Measurements from ENCODE around the gene POLR3A.
"Not testable (repeated sequence)": the region's sequence is repeated elsewhere in the genome, so short reads cannot be mapped to it uniquely, and the experiment has no call there.

The POLR3A gene

DNA sequence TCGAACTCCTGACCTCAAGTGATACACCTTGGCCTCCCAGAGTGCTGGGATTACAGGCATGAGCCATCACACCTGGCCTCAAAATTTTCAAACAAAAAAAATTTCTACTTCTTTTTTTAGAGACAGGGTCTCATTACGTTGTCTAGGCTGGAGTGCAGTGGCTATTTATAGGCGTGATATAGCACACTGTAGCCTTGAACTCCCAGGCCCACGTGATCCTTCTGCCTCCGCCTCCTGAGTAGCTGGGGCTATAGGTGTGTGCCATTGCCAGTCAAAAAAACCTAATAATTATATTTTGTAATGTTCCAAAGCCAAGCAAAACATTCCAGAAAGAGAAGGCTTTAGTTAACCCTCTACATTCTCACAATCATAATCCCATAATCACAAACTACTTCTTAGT is 13.8 kb downstream of the POLR3A start:
- DNase-seq, result no peak

DNA sequence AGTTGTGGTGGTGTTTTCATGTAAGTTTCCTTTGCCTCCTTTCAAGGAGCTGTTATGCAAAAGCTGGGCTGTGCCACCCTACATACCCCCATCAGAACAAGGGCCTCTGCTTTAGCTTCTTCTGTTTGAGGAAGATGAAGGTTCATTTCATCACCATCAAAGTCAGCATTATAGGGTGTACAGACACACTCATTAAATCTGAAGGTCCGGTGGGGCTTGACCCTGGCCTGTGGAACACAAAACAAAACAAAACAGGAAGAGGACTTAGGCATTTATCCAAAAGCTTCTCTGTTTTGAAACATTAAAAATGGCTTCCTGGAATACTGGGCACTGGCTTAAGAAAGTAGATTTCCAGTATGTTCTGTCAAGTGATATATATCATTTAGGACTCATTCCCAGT is 15.8 kb downstream of the POLR3A start:
- no peak for DNase-seq

DNA sequence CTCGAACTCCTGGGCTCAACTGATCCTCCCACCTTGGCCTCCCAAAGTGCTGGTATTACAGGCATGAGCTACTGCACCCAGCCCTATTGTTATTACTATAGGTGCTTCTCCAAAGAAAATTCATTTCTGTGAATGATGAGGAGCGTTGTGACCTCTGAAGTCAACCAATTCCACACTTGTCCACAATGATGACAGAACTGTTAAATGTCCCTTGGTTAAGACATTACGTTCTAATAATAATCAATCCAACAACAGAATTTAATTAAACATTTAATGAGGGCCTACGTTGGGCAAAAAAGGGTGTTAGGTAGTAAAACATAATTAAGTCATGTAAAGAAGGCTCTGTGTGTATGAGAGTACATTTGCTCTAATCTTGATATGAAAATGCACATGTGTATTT is 18.2 kb downstream of the POLR3A start:
- DNase-seq, result no peak

DNA sequence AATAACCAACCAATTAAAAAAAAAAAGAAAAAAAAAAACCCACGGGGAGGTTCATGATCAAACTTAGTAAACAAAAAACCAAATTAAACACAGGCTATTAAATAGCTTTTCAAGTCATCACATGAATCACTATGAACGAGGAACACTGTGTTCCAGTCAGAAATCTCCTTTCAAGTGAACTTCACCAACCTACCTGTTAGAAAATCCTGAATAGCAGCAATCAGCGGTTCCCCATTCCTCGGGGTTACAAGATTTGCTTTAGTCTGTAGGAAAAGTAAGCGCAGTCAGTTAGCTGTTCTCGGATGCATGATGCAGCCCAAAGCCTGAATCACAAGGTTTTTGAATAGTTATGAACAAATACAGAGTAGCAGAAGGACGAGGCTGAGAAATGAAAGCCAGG is 19.0 kb downstream of the POLR3A start:
- DNase-seq, result no peak

DNA sequence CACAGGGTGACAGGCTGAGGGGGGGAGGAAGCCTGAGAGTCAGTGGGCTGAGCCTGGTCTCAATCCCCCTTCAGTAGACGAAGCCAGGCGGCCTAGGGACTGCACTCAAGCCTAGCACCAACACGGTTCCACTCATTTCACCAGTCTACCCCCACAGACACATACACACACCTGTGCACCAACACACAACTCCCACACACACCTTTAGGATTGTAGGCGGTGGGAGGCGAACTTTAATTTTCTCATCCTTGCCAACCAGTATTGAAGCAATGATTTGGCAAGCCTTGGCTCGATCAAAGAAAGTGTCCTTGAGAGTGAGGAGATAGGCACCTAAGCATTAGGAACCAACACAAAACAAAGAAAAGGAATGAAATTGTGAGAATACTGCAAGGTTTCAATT is 19.7 kb downstream of the POLR3A start:
- DNase-seq, result no peak

DNA sequence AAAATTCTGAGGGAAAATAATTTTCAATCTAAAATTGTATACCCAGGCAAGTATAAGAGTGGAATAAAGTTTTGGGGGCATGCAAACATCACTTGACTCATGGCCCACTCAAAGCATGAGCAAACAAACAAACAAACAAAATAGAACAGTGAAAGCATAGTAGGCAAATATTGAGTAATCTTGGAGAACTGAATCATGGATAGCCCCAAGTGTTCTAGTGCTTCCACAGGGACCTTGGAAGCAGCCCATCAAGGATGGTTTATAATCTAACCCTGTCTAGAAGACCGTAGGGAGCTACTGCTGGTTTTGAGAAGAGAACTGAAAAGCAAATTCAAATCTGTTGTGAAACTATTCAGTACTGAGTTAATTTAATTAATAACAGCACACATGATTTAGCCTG is 22.1 kb downstream of the POLR3A start:
- no peak for DNase-seq

DNA sequence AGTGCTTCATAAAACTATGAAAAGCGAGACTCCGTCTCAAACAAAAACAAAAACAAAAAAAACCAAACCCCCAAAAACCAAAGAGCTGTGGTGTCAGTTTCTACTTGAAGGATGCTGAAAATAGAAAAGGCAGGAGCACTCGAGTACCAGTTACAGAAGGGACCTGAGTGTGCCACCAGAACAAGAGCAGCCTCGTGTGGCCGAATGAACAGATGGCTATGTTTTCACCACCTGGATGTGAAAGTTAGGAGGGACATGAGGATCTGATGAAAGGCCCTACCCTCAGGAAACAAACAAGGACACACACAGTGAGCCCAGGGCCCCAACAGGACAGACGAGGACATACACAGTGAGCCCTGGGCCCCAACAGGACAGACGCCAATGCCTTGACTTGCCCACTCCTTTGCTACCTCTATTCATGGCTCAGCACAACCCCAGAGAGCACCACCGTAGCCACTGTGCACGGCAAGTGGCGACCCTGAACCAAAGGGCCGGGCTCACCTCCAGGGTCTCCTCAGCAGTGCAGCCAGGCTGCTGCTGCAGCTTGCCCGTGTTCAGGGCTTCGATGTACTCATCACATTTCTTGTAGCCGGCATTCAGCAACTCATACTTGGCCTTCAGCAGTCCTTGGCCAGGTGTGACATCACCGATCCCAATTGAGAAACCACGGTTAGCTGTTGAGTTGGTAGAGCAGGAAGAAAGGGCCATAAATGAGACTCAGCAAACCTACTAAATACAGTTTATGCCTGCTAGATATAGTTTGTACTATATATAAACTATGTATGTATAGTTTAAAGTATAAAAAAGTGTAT is 24.9 kb downstream of the POLR3A start:
- DNase-seq, result no peak

DNA sequence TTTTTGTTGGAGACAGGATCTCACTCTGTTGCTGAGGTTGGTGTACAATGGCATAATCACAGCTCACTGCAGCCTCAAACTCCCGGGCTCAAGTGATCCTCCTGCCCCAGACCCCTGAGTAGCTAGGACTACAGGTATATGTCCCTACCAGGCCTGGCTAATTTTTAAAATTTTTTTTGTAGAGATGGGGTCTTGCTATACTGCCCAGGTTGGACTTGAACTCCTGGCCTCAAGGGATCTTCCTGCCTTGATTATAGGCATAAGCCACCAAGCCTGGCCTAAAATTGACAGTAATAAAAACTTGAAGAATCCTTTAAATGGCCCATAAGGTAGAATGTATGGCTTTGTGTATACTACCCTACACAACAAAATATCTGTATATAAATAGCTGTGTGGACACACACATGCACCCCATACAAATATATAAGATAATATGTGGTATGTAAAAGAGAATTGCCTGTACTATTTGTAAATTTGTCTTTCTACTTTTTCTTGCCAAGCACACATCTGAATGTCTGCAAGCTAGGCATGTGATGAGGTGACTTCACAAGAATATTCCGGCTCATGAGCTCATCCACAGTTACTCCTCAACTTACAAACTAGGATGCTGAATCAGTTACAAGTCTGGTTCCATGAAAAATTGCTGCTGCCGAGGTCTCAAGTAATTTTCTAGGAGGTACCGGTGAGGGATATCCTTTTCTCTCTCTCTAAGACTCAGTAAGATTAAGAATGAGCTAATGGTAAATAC is 26.6 kb downstream of the POLR3A start:
- DNase-seq, result no peak

DNA sequence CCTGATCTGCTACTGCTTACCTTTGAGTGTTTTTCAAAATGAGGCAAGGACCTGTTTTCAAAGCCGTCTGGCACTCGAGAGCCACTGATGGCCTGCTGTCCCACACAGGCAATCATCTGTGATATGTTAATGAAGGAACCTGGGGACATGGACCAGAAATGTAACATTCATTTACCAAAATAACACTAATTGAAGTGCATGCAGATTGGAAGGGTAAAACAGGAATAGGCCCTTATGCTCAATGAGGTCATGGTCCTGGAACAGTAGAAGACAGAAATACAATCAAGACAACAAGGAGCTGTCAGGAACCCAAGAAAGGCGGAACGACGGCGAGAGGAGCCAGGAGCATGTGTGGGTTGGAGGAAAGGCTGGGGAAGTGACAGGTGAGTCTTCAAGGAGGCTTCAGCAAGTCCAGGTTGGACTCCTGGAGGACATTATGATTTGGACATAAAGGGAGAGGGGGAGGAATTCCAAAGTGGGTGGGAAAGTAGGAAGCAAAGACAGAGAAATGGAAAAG is 28.3 kb downstream of the POLR3A start:
- DNase-seq, result no peak

DNA sequence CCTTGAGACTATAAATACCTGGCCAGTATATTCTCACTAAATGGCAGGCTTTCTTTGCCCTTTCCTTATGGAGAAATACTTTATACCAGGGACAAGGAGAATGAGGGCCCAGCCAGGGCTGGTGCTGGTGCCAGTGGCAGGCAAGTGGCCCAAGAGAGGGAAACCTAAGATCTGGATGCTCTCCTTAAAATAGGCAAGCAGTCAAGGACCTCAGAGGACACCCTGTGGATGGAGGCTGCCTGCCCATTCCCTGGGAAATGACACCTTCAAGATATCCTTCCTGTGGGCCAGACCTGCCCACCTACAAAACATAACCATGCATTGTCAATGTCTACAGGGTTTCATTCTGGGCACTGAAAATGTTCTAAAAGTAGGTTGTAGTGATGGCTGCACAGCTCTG is 29.1 kb downstream of the POLR3A start:
- DNase-seq, result no peak

DNA sequence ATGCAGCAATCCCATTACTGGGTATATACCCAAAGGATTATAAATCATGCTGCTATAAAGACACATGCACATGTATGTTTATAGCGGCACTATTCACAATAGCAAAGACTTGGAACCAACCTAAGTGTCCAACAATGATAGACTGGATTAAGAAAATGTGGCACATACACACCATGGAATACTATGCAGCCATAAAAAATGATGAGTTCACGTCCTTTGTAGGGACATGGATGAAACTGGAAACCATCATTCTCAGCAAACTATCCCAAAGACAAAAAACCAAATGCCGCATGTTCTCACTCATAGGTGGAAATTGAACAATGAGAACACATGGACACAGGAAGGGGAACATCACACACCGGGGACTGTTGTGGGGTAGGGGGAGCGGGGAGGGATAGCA is 30.5 kb downstream of the POLR3A start:
- DNase-seq, result not testable (repeated sequence)

DNA sequence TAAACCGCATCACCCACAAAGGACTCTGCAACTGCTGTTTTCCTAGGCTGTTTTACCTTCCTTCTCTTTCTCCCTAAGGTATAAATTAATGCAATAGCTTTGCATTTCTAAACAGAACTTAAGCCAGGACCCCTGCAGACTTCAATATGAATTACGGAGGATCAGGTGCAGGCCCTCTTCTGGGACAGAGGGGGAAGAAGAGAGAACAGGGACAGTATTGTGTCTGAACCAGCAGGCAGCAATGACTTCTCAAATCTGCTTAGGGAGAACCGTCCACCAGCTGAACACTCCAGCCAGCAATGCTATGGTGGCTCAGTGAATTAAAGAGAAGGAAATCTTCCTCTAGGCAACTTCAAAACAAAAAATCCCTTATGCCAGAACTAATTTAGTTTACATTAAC is 35.7 kb downstream of the POLR3A start:
- DNase-seq, result no peak

DNA sequence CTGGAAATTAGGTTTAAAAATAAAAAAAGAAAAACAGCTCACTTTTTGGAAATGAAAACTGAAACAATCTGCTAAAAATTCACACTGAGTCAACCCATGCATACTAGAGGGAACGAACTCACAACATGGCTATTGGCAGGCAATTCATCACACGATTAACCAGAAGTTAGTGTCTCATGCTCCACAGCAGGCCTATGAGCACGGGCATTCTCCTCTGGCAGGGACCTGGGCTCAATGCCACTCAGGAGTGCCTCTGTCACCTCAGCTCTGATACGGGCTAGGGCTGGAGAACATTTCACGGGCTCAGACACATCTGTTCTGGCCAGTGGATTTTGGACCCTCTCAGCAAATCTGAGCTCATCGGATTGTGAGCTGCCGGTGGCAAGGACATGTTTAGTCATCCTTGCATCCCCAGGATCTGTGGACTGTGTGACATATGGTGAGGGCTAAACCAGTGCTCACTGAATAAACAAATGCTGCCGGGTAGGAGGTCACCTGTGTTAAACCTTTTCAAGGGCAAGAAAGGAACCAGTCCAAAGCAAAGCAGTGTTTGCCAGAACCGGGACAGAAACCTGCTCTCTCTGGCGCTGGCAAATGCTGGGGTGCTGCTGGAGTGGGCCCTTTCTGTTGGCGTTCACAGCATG is 40.1 kb downstream of the POLR3A start:
- DNase-seq, result no peak

DNA sequence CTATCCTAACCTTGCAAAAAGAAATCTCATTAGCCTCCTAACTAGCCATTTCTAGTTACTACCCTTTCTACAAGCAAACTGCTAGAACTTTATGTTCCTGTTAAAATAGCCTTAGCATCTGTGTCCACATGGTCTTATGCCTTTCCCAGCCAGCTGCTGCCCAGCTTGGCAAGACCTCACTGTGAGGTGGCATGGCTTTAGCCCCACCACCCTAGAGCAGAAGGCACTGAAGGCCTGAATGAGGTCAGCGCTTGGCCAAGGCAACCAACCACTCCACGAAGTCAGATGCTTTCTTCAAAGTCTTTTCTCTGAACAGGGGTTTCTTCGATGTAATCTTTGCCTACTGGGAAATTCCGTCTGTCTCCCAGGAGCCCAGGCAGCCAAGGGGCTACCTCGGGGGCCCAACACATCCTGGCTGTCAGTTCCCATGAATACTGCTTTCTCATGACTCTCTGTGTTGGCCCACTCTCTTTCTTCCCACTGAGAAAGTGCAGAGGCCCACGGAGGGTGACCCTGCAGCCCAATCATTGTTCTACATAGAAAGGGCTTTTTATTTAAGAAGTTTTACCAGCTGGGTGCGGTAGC is 41.6 kb downstream of the POLR3A start:
- DNase-seq, result no peak

DNA sequence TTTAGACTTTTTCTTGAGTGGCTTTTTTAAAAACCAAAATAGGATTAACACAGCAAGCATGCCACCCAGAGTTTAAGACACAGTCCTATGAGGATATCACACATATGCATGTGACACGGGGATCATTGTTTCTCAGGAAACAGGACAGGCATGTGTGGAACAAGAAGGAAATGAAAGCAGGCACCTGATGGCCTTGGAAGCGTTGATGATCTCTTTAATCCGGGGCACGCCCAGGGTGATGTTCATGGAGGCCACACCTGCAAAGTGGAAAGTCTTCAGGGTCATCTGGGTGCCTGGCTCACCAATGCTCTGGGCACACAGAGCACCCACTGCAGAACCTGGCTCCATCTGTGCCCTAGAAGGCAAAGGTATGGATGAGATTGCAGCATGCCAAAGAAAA is 44.3 kb downstream of the POLR3A start:
- DNase-seq, result no peak

DNA sequence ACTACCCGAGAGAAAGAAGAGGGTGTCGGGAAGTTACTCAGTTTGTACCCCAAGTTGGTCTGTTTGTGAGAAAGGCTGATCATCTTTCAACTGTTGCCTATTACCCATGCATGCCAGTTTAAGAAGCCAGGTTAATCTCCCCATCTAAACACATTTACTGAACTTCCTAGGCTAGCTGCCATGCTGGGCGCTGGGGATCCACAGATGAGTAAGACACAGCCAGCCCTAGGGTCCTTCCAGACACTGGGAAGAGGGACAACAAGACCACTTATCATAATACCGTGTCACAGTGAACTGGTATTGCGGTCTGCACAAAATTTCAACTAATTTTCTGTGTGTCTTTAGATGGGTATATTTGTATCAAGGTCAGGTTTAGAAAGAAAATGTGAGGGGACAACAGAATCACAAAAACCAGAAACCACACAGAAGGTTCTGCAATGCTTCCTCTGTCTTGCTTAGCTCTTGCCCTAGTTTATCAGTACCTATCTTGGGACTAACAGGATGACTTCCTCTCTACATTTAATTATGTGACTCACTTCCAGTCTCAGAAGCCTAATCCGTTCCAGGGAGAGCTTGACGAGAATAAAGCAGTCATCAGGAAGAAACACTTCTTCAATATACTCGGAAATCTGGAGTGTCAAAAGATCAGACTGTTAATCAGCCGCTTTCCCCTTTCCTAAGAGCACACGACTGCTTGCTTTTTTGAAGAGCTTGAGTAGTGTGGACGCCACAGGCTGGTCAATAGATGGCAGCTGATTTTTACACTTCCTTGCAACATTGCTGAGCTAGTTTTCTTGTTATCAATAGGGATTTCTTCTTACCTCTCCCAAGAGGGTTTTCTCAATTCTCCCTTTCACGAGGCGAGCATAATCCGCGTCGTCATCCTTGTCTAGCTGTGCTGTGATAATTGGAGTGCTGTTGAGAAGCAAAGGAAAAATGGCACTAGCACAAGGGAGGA is 45.7 kb downstream of the POLR3A start:
- DNase-seq, result no peak

DNA sequence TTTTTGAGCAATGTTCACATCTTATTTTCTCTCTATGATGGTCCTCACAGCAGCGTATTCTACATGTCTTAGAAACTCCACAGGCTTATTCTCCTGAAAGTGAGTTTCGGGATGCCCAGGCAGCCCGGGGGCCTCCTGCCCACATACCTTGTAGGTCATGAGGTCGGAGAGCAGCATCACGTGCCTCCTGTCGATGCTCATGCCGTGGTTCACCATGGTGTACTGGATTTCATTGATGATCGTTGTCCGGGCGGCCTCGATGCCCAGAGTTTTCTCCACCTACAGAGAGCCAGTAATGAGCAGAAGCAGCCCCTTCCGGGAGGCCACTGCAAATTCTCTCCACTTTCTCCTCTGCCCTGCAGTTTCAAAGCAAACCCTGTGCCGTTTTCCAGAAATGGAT is 48.0 kb downstream of the POLR3A start:
- no peak for DNase-seq

DNA sequence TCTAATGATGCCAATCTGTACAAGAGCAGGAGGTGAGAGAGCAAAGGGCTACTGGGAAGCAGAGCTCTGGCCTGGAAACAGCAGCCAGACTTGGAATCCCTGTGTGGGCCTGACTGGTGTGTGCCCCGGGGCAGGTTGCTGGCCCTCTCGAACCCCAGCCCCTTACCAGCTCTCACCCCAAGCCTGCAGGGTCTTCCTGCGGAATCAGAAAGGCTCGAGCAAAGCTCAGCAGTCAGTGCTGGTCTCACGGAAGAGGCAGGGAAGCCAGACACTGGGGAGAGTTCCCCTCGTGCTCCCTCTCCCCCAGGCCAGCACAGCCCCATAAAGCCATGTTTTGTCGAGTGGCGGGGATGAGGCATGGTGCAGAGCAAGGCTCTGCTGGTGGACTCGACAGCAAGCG is 50.1 kb downstream of the POLR3A start:
- no peak for DNase-seq

DNA sequence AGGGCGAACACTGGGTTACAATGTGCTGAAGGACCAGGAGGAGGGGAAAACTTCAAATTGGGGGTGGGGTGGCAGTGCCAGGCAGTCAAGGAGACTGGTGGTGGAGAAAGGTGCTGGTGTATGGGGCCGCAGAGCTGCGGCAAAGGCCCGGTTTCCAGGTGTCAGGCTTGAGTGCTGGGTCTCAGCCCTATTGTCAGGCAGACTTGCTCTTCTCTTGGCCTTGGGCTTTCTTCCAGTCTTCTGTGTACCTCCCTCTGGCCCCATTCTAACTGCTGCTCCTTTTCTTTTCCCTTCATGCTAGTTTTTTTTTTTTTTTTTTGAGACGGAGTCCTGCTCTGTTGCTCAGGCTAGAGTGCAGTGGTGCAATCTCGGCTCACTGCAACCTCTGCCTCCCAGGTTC is 51.0 kb downstream of the POLR3A start:
- no peak for DNase-seq

DNA sequence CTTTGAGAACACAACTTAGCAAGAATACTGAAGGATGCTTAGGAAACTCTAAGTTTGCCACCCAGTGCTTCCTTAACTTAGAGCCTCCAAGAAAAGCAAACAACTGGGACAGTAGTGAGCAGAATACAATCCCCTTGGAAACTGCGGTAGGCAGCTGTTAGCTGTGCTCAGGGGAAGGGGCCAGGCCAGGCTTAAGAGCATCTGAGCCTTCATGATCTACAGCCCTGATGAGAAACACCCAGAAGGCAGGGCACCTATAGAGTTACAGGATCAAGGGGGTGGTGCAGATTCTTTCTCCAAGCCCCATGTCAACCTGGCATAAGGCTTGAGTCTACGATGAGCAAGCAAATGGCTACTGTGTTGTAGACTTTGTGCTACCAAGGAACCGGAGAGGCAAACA is 51.4 kb downstream of the POLR3A start:
- no peak for DNase-seq

DNA sequence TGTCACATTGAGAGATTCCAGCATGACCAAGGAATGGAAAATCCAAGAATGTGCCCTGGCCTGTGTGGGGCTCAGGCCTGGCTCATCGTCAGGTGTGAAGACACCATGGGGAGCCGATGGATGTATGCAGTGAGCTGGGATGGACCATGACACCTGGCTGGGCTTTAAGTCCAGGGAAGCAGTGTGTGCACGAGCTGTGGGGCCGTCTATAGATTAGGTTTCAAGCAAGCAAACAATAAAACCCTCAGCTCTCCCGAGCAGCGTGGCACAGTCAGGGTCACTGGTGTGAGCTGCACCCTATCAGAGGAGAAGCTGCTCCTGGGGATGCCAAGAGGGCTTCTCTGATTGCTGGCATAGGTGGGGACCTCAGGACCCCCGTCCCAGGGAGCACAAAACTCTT is 52.3 kb downstream of the POLR3A start:
- no peak for DNase-seq

DNA sequence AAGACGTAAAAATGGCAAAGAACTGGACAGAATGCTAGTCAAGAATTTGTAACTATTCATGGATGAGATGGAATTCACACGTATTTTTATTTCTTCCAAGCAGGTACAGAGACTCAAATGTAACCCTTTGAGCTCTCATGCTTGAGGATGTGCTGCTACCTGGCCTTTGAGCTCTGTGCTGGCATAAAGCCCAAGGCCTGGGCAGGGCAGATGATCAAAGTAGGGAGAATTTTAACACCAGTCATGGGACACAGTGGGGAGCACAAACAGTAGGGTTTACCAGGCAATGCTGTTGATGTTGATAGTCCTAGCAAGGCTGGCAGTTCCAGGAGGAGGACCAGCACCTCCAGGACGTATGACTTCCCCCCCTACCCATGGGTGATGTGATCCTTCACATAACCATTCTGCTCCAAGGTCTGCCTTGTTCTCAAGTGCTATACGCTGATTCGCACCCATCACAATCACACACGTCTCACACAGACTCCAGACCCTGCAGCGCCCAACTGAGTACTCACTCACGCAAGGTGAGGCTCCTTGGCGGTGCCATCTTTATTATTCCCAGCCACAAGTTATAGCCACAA is 54.1 kb downstream of the POLR3A start:
- no peak for DNase-seq
